Activated CD4-positive, alpha-beta T cell treated with anti-CD3 and anti-CD28 coated beads for 36 hours (primary cell): Measurements from ENCODE around the gene TEX264. TPM values are rescaled to one million over a fixed set of nuclear protein-coding genes. Genes with fewer than 3 reads are reported as not detected.

Experiments used
- ATAC-seq: fragments of 200-7000 bp; cut with Tn5 transposase; one replicate; pipeline ENCODE4 v1.10.0; 2021; ENCODE audit warnings: mild to moderate bottlenecking, moderate library complexity
- CTCF ChIA-PET: fragments of 350-600 bp; sonication (Branson Sonifier 250); formaldehyde crosslinking; loops from one replicate; lab custom pipeline; 2021; ENCODE audit warnings: antibody characterized with exemption; lab: Charles Lee
- POLR2A ChIA-PET: fragments of 350-600 bp; sonication (Branson Sonifier 250); formaldehyde crosslinking; loops from one replicate; lab custom pipeline; 2021; ENCODE audit warnings: antibody characterized with exemption, inconsistent platforms; lab: Charles Lee
- DNase-seq: peaks from one replicate; pipeline ENCODE4 v3.0.0-alpha.2; 2020
- H3K27ac Mint-ChIP-seq: one replicate; pipeline ENCODE4 v1.8.0; 2021; ENCODE audit warnings: mixed read lengths
- H3K27me3 Mint-ChIP-seq: one replicate; pipeline ENCODE4 v1.8.0; 2021; ENCODE audit warnings: mixed read lengths
- H3K36me3 Mint-ChIP-seq: one replicate; pipeline ENCODE4 v1.8.0; 2021; ENCODE audit warnings: low read depth, mixed read lengths
- H3K4me1 Mint-ChIP-seq: one replicate; pipeline ENCODE4 v1.8.0; 2021; ENCODE audit warnings: mixed read lengths
- H3K4me3 Mint-ChIP-seq: one replicate; pipeline ENCODE4 v1.8.0; 2021; ENCODE audit warnings: mild to moderate bottlenecking, moderate library complexity, mixed read lengths
- H3K9me3 Mint-ChIP-seq: one replicate; pipeline ENCODE4 v1.8.0; 2021; ENCODE audit warnings: low read depth, mixed read lengths
- intact Hi-C, 2 experiments: fragments of 100-400 bp; cut with DNase I in 1 of 2; cut with micrococcal nuclease in 1 of 2; formaldehyde crosslinking; loops; one replicate each; pipeline versions ENCODE4 v1.14.2 to v1.15.1; 2022 to 2024; cut with DNase I, micrococcal nuclease
- total RNA-seq, 2 experiments: library from RNA; stranded (reverse); gene quantifications; one replicate each; pipeline ENCODE4 v1.2.3, GENCODE V29; 2021

TEX264 gene
- total RNA-seq, 2 experiments from 2014 or later = 35.3 to 37.4 TPM

DNA sequence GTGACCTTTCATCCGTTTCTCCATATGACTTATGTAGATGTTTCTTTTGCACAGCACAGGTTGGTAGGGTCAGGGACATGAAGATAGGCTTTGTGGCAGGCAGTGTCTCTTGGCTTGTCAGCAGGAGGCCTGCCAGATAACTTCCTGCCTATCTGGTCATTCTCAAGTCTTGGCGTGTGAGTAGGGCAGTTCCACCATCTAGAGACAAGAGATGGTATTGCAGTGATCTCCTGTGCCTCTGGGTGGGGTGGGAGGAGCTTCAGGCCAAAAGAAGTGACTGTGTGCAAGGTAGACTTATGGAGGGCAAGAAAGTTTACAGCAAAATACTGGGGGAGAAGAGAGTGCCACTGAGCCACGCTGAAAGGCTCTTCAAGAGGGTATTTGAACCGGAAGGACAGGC lies 11.0 kb downstream of the TEX264 start:
- Mint-ChIP-seq H3K36me3 (peaks cover 28% of the 10 kb centered on the region), H3K9me3 (no peaks in the 10 kb centered on the region), H3K4me3 (no peak overlapping the region), H3K27ac (peak overlapping the region; percentile 80), H3K27me3 (no peaks in the 10 kb centered on the region), H3K4me1 (peaks cover 92% of the 10 kb centered on the region)
- ChIA-PET POLR2A (interaction anchor here (0.6 to 1.5 kb wide), 4 partner anchors 10 to 621 kb away, joined by 3 to 6 read pairs (median 5); partner anchors contain the start of gene DCAF1), CTCF (interaction anchor here (0.5 to 5.1 kb wide), 30 partner anchors 8 to 476 kb away, joined by 3 to 102 read pairs (median 4); partner anchors contain the start of genes DCAF1 and TEX264)
- ATAC-seq (peak; percentile 86), DNase-seq (peak; percentile 83)
- intact Hi-C loops = loop anchor here (1.0 kb wide), 5 partner anchors 11 to 291 kb away; partner anchors contain the start of genes TEX264 (in 2 of the 2) and RBM15B (in 1 of the 2)

DNA sequence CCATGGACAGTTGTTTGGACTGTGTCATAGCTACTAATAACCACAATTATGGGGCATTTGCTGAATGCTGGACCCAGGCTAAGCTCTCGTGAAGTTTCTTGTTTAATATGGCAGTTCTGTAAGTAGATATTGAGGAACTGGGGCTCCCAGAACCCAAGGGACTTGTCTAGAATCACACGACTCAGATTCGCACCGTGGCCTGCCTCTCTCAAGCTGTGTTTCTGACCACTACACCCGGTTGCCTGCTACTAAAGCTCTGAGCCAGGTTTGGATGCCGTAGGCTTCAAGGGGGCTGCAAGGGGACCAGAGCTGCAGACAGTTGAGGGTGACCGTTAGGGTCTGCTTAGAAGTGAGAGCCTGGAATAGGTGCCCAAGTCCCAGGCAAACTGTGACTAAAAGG lies 11.5 kb downstream of the TEX264 start:
- ATAC-seq (no peak), DNase-seq (no peak)
- ChIA-PET CTCF (interaction anchor here (0.5 to 5.1 kb wide), 24 partner anchors 10 to 475 kb away, joined by 3 to 102 read pairs (median 4); partner anchors contain the start of genes DCAF1 and TEX264), POLR2A (interaction anchor here (0.6 to 1.5 kb wide), 4 partner anchors 10 to 620 kb away, joined by 3 to 6 read pairs (median 5); partner anchors contain the start of gene DCAF1)
- intact Hi-C loops = loop anchor here (1.0 kb wide), 5 partner anchors 11 to 291 kb away; partner anchors contain the start of genes TEX264 (in 2 of the 2) and RBM15B (in 1 of the 2)
- no peak overlapping the region for H3K4me3 Mint-ChIP-seq
- no peaks in the 10 kb centered on the region for H3K9me3 Mint-ChIP-seq
- H3K27me3 Mint-ChIP-seq = no peaks in the 10 kb centered on the region
- H3K4me1 Mint-ChIP-seq = peaks cover 92% of the 10 kb centered on the region
- H3K27ac Mint-ChIP-seq = peak overlapping the region; percentile 59
- peaks cover 30% of the 10 kb centered on the region for H3K36me3 Mint-ChIP-seq

DNA sequence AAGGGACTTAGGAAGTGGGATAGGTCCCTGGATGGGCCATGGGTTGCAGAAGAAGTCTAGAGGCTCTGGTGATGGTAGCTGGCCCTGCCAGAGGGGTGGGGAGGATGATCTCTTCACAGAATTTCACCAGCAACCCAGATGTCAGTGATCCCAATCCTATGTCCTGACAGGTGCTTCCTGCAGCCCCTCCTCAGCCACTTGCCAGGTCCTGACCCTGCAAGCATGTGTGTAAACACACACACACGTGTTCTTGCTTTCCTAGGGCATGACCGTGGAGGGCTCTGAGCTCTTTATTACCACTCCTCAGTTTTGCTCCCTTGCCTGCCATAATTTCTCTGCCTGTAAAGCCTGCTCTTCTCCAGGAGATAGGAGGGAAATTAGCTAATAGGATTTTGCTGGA lies 12.5 kb downstream of the TEX264 start:
- POLR2A ChIA-PET = interaction anchor here (1.0 kb wide), 1 partner anchor 10 kb away, joined by 4 read pairs; no protein-coding TSS in a partner anchor
- H3K27ac Mint-ChIP-seq = no peak overlapping the region
- CTCF ChIA-PET = interaction anchor here (1.4 to 5.1 kb wide), 2 partner anchors 14 to 182 kb away, joined by 4 to 102 read pairs; partner anchors contain the start of gene DCAF1
- intact Hi-C loops = no loop called here
- ATAC-seq (no peak), DNase-seq (no peak)
- H3K4me1 Mint-ChIP-seq = peaks cover 93% of the 10 kb centered on the region
- H3K4me3 Mint-ChIP-seq = no peak overlapping the region
- no peaks in the 10 kb centered on the region for H3K9me3 Mint-ChIP-seq
- H3K36me3 Mint-ChIP-seq = peaks cover 34% of the 10 kb centered on the region
- no peaks in the 10 kb centered on the region for H3K27me3 Mint-ChIP-seq

DNA sequence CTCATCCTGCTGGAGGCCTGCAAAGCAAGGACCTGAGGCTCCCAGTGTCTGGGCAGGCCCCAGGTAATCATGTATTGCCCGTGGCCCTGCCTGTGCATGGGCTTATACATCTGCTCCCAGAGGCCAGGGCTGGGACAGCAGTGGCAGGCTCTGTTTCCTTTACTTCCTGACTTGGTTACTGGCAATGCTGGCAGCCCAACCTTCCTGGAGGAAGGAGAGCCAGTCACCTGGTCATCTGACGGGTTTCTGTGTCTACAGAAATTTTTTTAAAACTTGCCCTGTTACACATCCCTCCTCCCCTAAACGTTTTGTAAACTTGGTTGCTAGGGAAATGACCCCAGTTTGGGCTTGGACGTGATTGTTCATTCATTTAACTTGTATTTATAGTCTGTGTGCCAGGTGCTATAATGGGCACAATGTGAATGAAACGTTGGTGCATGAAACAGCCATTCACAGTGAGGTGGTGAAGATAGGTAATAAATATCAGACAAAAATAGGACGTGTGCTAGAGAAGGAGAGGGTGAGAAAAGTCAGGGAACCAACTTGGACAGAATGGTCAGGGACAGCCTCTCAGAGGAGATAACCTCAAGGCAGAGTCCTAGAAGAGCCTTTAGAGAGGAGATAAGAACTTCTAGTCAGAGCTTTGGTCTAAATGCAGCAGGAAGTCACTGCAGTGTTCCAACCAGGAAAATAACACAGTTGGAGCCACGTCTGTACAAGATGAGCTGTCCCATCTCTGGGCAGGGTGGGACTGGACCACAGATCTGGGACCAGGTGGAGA lies 14.1 kb downstream of the TEX264 start:
- intact Hi-C loops = no loop called here
- H3K9me3 Mint-ChIP-seq = no peaks in the 10 kb centered on the region
- peaks cover 84% of the 10 kb centered on the region for H3K4me1 Mint-ChIP-seq
- CTCF ChIA-PET = interaction anchor here (0.8 to 1.9 kb wide), 5 partner anchors 11 to 183 kb away, joined by 3 to 8 read pairs (median 4); no protein-coding TSS in a partner anchor
- H3K36me3 Mint-ChIP-seq = peaks cover 37% of the 10 kb centered on the region
- POLR2A ChIA-PET = interaction anchor here (1.2 kb wide), 2 partner anchors 24 to 146 kb away, joined by 3 to 5 read pairs; no protein-coding TSS in a partner anchor
- H3K4me3 Mint-ChIP-seq = no peak overlapping the region
- ATAC-seq (no peak), DNase-seq (no peak)
- H3K27ac Mint-ChIP-seq = peak overlapping the region; percentile 83
- H3K27me3 Mint-ChIP-seq = no peaks in the 10 kb centered on the region

DNA sequence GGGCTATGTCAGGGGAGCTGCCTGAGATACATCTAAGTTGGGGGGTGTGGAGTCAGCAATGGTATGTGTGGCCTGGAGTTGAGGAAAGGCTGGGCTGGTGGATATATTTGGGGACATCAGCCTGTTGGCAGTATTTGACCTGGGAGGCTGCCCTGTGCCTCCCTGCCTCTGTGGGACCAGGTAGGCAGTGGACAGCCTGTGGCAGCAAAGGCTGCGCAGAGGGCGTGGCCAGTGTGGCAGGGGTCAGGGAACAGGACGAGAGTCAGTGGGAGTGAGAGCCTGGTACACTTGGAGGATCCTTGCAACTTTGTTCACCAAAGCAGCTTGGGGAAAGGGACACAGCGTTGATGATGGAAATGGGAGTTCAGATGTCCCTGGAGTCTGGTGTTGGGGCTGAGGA lies 15.0 kb downstream of the TEX264 start:
- ChIA-PET POLR2A (interaction anchor here (1.0 to 1.2 kb wide), 3 partner anchors 14 to 147 kb away, joined by 3 to 5 read pairs (median 4); no protein-coding TSS in a partner anchor), CTCF (interaction anchor here (0.7 to 1.9 kb wide), 5 partner anchors 16 to 288 kb away, joined by 3 to 8 read pairs (median 3); partner anchors contain the start of gene ABHD14B)
- DNase-seq = no peak
- H3K9me3 Mint-ChIP-seq = no peaks in the 10 kb centered on the region
- peaks cover 75% of the 10 kb centered on the region for H3K4me1 Mint-ChIP-seq
- no peak for ATAC-seq
- peak overlapping the region; percentile 83 for H3K27ac Mint-ChIP-seq
- intact Hi-C loops = loop anchor here (1.0 to 2.0 kb wide), 2 partner anchors 13 to 187 kb away; no protein-coding TSS in a partner anchor
- no peaks in the 10 kb centered on the region for H3K27me3 Mint-ChIP-seq
- peak overlapping the region; percentile 30 for H3K4me3 Mint-ChIP-seq
- peaks cover 37% of the 10 kb centered on the region for H3K36me3 Mint-ChIP-seq

DNA sequence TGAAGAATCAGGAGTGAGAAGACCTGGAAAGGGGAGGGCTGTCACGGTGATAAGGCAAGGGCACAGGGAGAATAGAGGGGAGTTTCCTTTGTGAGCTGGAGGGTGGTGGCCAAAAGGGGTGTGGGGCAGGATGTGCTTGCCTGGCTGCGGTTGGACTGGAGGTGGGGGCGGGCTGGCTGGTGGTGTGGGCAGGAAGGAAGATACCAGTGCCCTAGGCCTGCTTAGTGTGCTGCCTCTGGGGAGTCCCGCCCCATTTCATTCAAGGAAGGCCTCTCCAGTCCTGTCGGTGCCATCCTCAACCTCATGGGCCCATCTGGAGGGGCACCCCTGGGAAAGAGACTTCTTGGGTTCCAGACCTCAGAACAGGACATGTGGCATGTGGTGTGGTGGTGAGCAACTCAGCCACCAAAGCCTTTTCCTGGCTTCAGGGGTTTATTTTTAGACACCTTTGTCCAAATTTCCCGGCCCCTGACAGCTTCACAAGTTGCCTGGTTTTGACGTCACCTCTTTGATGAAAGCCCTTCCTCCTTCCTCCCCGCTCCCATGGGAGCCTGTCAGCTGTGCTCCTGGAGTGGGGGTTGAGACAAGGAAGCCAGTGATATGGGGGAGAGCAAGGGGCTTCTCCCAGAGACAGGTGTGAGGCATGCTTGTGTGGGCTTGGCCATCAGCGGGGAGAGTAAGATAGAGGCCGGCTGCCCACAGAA lies 15.6 kb downstream of the TEX264 start:
- H3K27ac Mint-ChIP-seq = peak overlapping the region; percentile 83

GRCh38 chr3:51687431-51688205 lies 16.6 kb downstream of the TEX264 start:
- Mint-ChIP-seq H3K9me3 (no peaks in the 10 kb centered on the region), H3K4me3 (no peak overlapping the region), H3K36me3 (peaks cover 31% of the 10 kb centered on the region), H3K27ac (peak overlapping the region; percentile 83), H3K27me3 (no peaks in the 10 kb centered on the region), H3K4me1 (peaks cover 60% of the 10 kb centered on the region)
- no peak for DNase-seq
- intact Hi-C loops = loop anchor here in 1 of 2 experiments (2.0 kb wide), 1 partner anchor 15 kb away; no protein-coding TSS in a partner anchor
- ATAC-seq = no peak
- ChIA-PET CTCF (interaction anchor here (0.6 to 1.6 kb wide), 7 partner anchors 9 to 1054 kb away, joined by 3 to 11 read pairs (median 3); no protein-coding TSS in a partner anchor), POLR2A (no interaction called here)

More for the DNA sequence above, 15.6 kb downstream of the TEX264 start:
- ATAC-seq = peak; percentile 84
- no peaks in the 10 kb centered on the region for H3K27me3 Mint-ChIP-seq
- H3K9me3 Mint-ChIP-seq = no peaks in the 10 kb centered on the region
- peak; percentile 92 for DNase-seq
- ChIA-PET POLR2A (interaction anchor here (1.0 to 1.2 kb wide), 3 partner anchors 15 to 148 kb away, joined by 3 to 5 read pairs (median 4); no protein-coding TSS in a partner anchor), CTCF (interaction anchor here (0.6 to 1.9 kb wide), 9 partner anchors 10 to 1053 kb away, joined by 3 to 8 read pairs (median 3); partner anchors contain the start of gene ABHD14B)
- peaks cover 33% of the 10 kb centered on the region for H3K36me3 Mint-ChIP-seq
- intact Hi-C loops = loop anchor here (1.0 to 2.0 kb wide), 2 partner anchors 14 to 187 kb away; no protein-coding TSS in a partner anchor
- peaks cover 69% of the 10 kb centered on the region for H3K4me1 Mint-ChIP-seq
- H3K4me3 Mint-ChIP-seq = peak overlapping the region; percentile 30

DNA sequence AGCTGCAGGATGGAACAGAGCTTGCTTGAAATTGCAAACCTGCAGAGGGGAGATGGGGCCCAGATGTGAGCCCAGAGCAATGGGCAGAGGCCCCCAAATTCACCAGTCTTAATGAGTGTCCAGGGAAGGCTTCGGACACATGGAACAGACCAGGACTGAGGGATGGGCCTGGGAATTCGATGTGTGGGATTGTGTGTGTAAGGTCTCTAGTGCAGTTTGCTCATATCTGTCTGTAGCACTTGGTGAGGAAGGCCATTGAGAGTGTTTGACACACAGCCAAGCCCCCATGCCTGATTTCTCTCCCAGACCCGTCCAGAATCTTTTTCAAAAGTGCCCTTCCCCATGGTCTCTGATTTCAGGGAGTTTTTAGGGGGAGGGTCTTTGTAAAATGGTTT lies 17.2 kb downstream of the TEX264 start:
- intact Hi-C loops = no loop called here
- H3K27ac Mint-ChIP-seq = peak overlapping the region; percentile 53
- H3K4me3 Mint-ChIP-seq = no peak overlapping the region
- ATAC-seq = no peak
- no peaks in the 10 kb centered on the region for H3K27me3 Mint-ChIP-seq
- ChIA-PET CTCF (interaction anchor here (0.6 to 1.6 kb wide), 3 partner anchors 19 to 233 kb away, joined by 3 to 11 read pairs (median 3); no protein-coding TSS in a partner anchor), POLR2A (no interaction called here)
- no peaks in the 10 kb centered on the region for H3K9me3 Mint-ChIP-seq
- peaks cover 31% of the 10 kb centered on the region for H3K36me3 Mint-ChIP-seq
- no peak for DNase-seq
- peaks cover 54% of the 10 kb centered on the region for H3K4me1 Mint-ChIP-seq

DNA sequence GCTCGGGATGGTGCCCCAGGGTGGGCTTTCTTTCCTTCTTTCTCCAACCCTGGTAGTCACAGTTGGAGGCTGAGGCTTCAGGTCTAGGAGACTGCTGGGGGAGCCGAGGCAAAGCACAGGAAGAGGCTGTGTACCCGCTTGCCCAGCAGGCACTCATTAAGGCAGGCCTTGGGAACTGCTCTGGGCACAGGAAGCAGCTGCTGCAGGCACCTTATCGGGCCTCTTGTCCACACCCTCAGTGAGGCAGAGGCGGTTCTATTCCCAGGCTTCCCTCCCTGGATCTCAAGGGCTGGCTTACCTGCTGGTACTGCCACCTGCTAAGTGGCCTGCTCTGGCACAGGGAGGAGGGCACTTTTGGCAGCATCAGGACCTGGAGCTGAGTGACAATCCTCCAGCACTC lies 20.0 kb downstream of the TEX264 start:
- Mint-ChIP-seq H3K36me3 (peaks cover 22% of the 10 kb centered on the region), H3K9me3 (no peaks in the 10 kb centered on the region), H3K4me1 (peaks cover 33% of the 10 kb centered on the region), H3K27ac (no peak overlapping the region), H3K4me3 (no peak overlapping the region), H3K27me3 (no peaks in the 10 kb centered on the region)
- intact Hi-C loops = no loop called here
- ChIA-PET CTCF (interaction anchor here (1.0 to 2.0 kb wide), 3 partner anchors 10 to 22 kb away, joined by 4 to 9 read pairs (median 5); no protein-coding TSS in a partner anchor), POLR2A (no interaction called here)
- DNase-seq = no peak
- no peak for ATAC-seq

DNA sequence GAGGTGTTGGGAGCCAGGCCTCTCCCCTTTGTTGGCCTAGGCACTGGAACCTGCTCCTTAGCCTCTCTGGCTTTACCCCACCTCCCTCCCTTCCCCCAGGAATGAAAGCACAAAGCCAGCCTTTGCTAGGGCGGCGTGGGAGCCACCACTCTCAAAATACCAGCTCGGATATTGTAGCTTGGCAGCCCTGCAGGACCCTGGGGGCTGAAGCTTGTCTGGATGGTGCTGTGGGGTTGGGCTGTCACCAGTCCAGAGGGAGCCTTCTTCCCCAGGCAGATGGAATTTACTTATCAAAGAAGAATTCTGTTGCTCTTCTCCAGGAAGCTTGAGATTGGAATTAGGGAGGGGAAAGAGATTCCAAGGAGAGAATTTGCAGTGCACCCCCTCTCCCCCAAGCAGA lies 20.9 kb downstream of the TEX264 start:
- Mint-ChIP-seq H3K27me3 (no peaks in the 10 kb centered on the region), H3K9me3 (no peaks in the 10 kb centered on the region), H3K27ac (no peak overlapping the region), H3K36me3 (peaks cover 16% of the 10 kb centered on the region), H3K4me3 (no peak overlapping the region), H3K4me1 (peaks cover 24% of the 10 kb centered on the region)
- intact Hi-C loops = no loop called here
- POLR2A ChIA-PET = no interaction called here
- CTCF ChIA-PET = interaction anchor here (0.7 to 1.2 kb wide), 2 partner anchors 10 to 1472 kb away, joined by 3 to 7 read pairs; no protein-coding TSS in a partner anchor
- ATAC-seq (no peak), DNase-seq (no peak)
